HepG2 (cell line): ENCODE data around the gene DLG2. TPM values are rescaled to one million over a fixed set of nuclear protein-coding genes. Genes with fewer than 3 reads are reported as not detected.
A peak's percentile ranks its signal among the peaks of the same experiment; 100 is the strongest.

Source experiments
- CEBPB ChIP-seq: IDR thresholded peaks from 2 replicates; pipeline ENCODE4 v1.6.1; 2011; ENCODE audit warnings: low read depth, low read length, improper control_type of control experiment, borderline replicate concordance
- DRAP1 ChIP-seq: IDR thresholded peaks from 2 replicates; pipeline ENCODE4 v1.6.1; 2016; ENCODE audit warnings: missing genetic modification reagents, missing compliant biosample characterization
- FOXM1 ChIP-seq: sonication (generic); formaldehyde crosslinking; IDR thresholded peaks from 2 replicates; pipeline ENCODE4 v1.5.0; 2020; ENCODE audit warnings: missing genetic modification reagents
- KDM3A ChIP-seq: IDR thresholded peaks from 2 replicates; pipeline ENCODE4 v1.6.1; 2018; ENCODE audit warnings: low read depth, missing compliant biosample characterization
- KLF16 ChIP-seq, 2 experiments: sonication (generic) in 1 of 2; formaldehyde crosslinking in 1 of 2; IDR thresholded peaks; 2 replicates each; pipeline versions ENCODE4 v1.6.1 to v1.8.0; 2016 to 2023; ENCODE audit warnings: missing genetic modification reagents in 2 of 2, missing compliant biosample characterization in 1 of 2
- MLLT10 ChIP-seq: sonication (generic); formaldehyde crosslinking; IDR thresholded peaks from 2 replicates; pipeline ENCODE4 v1.4.0; 2020; ENCODE audit warnings: missing genetic modification reagents
- PAWR ChIP-seq: sonication (generic); formaldehyde crosslinking; IDR thresholded peaks from 2 replicates; pipeline ENCODE4 v1.4.0; 2020; ENCODE audit warnings: missing genetic modification reagents, mild to moderate bottlenecking, borderline replicate concordance
- RFXAP ChIP-seq: sonication (generic); formaldehyde crosslinking; IDR thresholded peaks from 2 replicates; pipeline ENCODE4 v1.4.0; 2020; ENCODE audit warnings: missing genetic modification reagents, borderline replicate concordance
- TOE1 ChIP-seq: sonication (generic); formaldehyde crosslinking; IDR thresholded peaks from 2 replicates; pipeline ENCODE4 v1.4.0; 2020; ENCODE audit warnings: mild to moderate bottlenecking, missing genetic modification reagents
- ZFP62 ChIP-seq: sonication (generic); formaldehyde crosslinking; IDR thresholded peaks from 2 replicates; pipeline ENCODE4 v1.4.0; 2020; ENCODE audit warnings: missing genetic modification reagents
- ZSCAN5A ChIP-seq: sonication (generic); formaldehyde crosslinking; IDR thresholded peaks from 2 replicates; pipeline ENCODE4 v1.8.0; 2022; ENCODE audit warnings: mild to moderate bottlenecking, missing genetic modification reagents, borderline replicate concordance
- polyA plus RNA-seq, 8 experiments: library from polyadenylated mRNA; depleted of rRNA in 3 of 8; stranded (reverse) in 7 of 8; unstranded in 1 of 8; fragments of >200 nt; fragmentation: Illumina TruSeq in 4 of 8; extraction: Trizol in 4 of 8; gene quantifications; 2 replicates each; pipeline versions ENCODE4 v1.2.1 to v1.2.3, GENCODE V29; 2011 to 2016; ENCODE audit warnings: low read depth in 4 of 8, missing spikeins in 1 of 8, mixed read lengths in 1 of 8; ENCODE audit not compliant: insufficient read depth in 1 of 8
- total RNA-seq, 5 experiments: library from RNA; depleted of rRNA; stranded (reverse); fragments of >200 nt; fragmentation: Illumina TruSeq; extraction: Trizol; gene quantifications; 2 replicates each; pipeline ENCODE4 v1.2.3, GENCODE V29; 2016; ENCODE audit warnings: low read depth in 1 of 5
- TF ChIP-seq, protein P1 (sequence below): IDR thresholded peaks from 2 replicates; pipeline ENCODE4 v1.6.1; 2012; ENCODE audit warnings: low read depth, low read length, improper control_type of control experiment
- TF ChIP-seq, protein P2 (sequence below): sonication (generic); formaldehyde crosslinking; IDR thresholded peaks from 2 replicates; pipeline ENCODE4 v1.5.1; 2020; ENCODE audit warnings: mild to moderate bottlenecking, moderate library complexity, missing genetic modification reagents
- TF ChIP-seq, protein P3 (sequence below), 2 experiments: fragments of 450-650 bp in 1 of 2; sonication (generic) in 1 of 2; formaldehyde crosslinking in 1 of 2; IDR thresholded peaks; 2 replicates each; pipeline versions ENCODE4 v1.6.1 to v1.8.0; 2016 to 2022; ENCODE audit warnings: antibody characterized with exemption in 1 of 2, mild to moderate bottlenecking in 1 of 2, missing genetic modification reagents in 1 of 2

DLG2 gene
- total and polyA plus RNA-seq, 2 of the 13 experiments (the other 11 are each of a cell fraction or from before 2014, with no cell fraction given), result 0.46 to 1.0 TPM

DNA sequence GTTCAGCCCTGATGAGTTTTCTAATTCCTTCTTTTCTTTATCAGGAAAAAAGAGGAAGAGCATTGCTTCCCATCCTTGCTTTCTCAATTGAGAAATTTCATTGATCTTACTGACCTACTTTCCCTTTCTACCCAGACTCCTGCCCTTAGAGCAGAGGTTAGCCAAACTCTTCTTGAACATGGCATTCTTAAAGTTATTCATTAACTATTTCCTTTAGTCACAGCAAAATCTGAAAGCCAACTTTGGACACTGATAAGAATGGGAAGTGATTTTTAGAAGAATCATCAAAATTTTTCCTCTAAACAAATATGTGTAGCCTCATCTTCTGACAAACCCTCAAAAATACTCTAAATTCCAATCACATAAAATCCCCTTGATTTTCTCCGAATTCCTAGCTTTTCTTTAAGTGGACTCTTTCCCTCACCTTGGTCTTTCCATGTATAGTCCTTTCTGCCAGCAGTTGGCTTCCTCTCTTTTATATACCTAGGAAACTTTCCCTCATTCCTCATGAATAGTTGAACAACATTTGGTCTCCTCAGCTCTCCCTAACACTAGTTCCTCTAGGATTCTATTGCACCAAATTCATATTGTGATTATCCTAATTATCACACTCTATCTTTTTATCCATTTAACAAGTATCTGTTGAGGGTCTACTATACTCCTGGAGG is 1774.2 kb downstream of the DLG2 start (continued):
- TF ChIP-seq, protein P1, sequence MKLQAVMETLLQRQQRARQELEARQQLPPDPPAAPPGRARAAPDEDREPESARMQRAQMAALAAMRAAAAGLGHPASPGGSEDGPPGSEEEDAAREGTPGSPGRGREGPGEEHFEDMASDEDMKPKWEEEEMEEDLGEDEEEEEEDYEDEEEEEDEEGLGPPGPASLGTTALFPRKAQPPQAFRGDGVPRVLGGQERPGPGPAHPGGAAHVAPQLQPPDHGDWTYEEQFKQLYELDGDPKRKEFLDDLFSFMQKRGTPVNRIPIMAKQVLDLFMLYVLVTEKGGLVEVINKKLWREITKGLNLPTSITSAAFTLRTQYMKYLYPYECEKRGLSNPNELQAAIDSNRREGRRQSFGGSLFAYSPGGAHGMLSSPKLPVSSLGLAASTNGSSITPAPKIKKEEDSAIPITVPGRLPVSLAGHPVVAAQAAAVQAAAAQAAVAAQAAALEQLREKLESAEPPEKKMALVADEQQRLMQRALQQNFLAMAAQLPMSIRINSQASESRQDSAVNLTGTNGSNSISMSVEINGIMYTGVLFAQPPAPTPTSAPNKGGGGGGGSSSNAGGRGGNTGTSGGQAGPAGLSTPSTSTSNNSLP, result peak; percentile 70
- no peak for TF ChIP-seq MLLT10
- TF ChIP-seq TOE1 (CRISPR knock-in tag), result peak; percentile 58; the same call in 1 of the 2 replicates
- TF ChIP-seq, protein P2, sequence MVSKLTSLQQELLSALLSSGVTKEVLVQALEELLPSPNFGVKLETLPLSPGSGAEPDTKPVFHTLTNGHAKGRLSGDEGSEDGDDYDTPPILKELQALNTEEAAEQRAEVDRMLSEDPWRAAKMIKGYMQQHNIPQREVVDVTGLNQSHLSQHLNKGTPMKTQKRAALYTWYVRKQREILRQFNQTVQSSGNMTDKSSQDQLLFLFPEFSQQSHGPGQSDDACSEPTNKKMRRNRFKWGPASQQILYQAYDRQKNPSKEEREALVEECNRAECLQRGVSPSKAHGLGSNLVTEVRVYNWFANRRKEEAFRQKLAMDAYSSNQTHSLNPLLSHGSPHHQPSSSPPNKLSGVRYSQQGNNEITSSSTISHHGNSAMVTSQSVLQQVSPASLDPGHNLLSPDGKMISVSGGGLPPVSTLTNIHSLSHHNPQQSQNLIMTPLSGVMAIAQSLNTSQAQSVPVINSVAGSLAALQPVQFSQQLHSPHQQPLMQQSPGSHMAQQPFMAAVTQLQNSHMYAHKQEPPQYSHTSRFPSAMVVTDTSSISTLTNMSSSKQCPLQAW (CRISPR knock-in tag), result peak; percentile 58; the same call in 1 of the 2 replicates
- TF ChIP-seq, protein P3, sequence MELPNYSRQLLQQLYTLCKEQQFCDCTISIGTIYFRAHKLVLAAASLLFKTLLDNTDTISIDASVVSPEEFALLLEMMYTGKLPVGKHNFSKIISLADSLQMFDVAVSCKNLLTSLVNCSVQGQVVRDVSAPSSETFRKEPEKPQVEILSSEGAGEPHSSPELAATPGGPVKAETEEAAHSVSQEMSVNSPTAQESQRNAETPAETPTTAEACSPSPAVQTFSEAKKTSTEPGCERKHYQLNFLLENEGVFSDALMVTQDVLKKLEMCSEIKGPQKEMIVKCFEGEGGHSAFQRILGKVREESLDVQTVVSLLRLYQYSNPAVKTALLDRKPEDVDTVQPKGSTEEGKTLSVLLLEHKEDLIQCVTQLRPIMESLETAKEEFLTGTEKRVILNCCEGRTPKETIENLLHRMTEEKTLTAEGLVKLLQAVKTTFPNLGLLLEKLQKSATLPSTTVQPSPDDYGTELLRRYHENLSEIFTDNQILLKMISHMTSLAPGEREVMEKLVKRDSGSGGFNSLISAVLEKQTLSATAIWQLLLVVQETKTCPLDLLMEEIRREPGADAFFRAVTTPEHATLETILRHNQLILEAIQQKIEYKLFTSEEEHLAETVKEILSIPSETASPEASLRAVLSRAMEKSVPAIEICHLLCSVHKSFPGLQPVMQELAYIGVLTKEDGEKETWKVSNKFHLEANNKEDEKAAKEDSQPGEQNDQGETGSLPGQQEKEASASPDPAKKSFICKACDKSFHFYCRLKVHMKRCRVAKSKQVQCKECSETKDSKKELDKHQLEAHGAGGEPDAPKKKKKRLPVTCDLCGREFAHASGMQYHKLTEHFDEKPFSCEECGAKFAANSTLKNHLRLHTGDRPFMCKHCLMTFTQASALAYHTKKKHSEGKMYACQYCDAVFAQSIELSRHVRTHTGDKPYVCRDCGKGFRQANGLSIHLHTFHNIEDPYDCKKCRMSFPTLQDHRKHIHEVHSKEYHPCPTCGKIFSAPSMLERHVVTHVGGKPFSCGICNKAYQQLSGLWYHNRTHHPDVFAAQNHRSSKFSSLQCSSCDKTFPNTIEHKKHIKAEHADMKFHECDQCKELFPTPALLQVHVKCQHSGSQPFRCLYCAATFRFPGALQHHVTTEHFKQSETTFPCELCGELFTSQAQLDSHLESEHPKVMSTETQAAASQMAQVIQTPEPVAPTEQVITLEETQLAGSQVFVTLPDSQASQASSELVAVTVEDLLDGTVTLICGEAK (IDR thresholded peaks at IDR 0.05), result no peak
- TF ChIP-seq, protein P3 (CRISPR knock-in tag; IDR thresholded peaks at IDR 0.05), result no peak
- 0 out of 2 replicates have a peak, but pooled peaks have one; percentile 72 for TF ChIP-seq KDM3A (CRISPR knock-in tag)
- peak; percentile 16; the same call in 1 of the 2 replicates for TF ChIP-seq DRAP1
- TF ChIP-seq RFXAP (CRISPR knock-in tag), result no peak
- TF ChIP-seq PAWR, result no peak
- TF ChIP-seq ZSCAN5A (CRISPR knock-in tag), result no peak
- TF ChIP-seq KLF16 (CRISPR knock-in tag; IDR thresholded peaks at IDR 0.05), result peak in 1 of 2 experiments; percentile 51; a peak in 1 of 4 replicates
- TF ChIP-seq FOXM1, result no peak
- TF ChIP-seq ZFP62 (CRISPR knock-in tag), result no peak
- peak; percentile 63; the same call in 1 of the 2 replicates for TF ChIP-seq CEBPB
